Measurements from ENCODE around the gene TBX21. TPM values are rescaled to one million over a fixed set of nuclear protein-coding genes. Genes with fewer than 3 reads are reported as not detected.

Gene TBX21
- total RNA-seq, 4 donors from 2014 or later: 0.42 to 2.2 (median 0.61) TPM

DNA sequence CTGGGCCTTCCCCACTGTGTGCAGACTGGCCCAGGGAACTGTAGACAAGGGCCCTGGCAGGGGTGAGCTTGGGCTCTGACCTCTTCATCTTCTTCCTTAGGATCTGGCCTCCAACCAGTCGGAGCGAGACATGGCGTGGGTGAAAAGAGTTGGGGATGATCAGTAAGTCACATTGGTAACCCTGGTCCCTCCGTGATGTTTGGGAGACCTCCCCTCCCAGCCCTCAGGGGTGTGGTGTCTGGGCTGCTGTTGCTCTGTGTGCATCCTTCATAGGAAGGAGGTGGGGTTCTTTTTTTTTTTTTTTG lies 33.5 kb upstream of the TBX21 start:
- intact Hi-C loops (cut with DNase I): no loop called here
- H3K4me1 ChIP-seq: peaks cover 0 to 52% (median 36%) of the 10 kb centered on the region in 4 donors
- 89% methylated on average over 4 of the region's 4 CpGs for WGBS

DNA sequence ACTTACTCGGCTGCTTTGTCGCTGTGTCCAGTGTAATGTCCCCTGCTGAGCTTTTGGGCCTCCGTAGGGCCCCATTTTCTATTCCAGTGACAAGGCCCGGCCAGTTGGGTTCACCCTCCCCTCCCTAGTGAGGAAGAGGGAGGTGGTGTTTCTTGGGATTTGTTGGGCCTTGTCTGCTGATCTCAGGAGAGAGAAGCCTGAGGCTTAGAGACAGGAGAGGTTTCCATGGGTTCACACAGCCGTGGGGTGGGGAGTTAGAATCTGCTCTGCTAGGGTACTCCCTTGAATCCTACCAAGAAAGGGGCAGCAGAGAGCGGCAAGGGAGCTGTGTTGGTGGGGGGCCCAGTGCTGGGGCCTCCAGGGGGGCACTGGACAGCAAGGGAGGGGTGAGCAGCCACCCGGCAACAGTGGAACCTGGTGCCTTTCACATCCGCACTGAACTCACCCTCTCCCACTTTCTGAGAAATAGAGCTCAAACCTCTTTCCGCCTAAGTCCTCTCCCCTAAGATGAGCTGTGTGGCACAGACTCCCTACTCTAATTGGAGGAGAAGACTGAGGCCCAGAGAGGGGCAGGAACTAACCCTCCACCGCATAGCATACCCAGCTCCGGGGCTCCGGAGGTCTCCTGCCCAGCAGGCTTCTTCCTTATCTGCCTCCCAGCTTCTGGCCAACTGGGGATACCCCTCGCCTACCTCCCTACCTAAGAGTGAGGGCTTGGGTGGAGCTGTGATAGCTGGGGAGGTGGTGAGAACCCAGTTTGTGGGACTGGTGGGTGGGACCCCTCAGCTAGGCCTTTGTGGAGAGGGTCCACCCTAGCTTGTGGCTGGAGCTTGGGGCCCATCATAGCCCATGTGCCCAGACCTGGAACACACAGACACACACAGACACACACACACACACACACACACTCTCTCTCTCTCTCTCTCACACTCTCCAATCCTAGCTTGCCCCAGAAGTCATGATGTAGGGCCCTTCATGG lies 32.3 kb upstream of the TBX21 start:
- no peak for TF ChIP-seq POLR2A (IDR thresholded peaks at IDR 0.05; ENCODE audit: low read depth)
- peaks cover 8 to 53% (median 47%) of the 10 kb centered on the region in 4 donors for H3K36me3 ChIP-seq
- intact Hi-C loops (cut with DNase I): loop anchor here (10.0 kb wide), 2 partner anchors 84 to 194 kb away; partner anchors contain the start of gene SP2
- 92% methylated on average over 8 of the region's 13 CpGs for WGBS
- H3K27me3 ChIP-seq: no peaks in the 10 kb centered on the region
- DNase-seq (ENCODE audit: extremely low spot score): no peak
- no peak overlapping the region for H3K27ac ChIP-seq (replicated peaks in 1 of 4)
- no peaks in the 10 kb centered on the region for H3K9me3 ChIP-seq
- H3K4me1 ChIP-seq: peaks cover 5 to 47% (median 30%) of the 10 kb centered on the region in 4 donors
- H3K4me3 ChIP-seq: no peak overlapping the region

More for the DNA sequence above, 33.5 kb upstream of the TBX21 start:
- Histone ChIP-seq H3K36me3 (peaks cover 8 to 48% (median 39%) of the 10 kb centered on the region in 4 donors), H3K9me3 (no peaks in the 10 kb centered on the region), H3K27me3 (no peaks in the 10 kb centered on the region), H3K4me3 (no peak overlapping the region), H3K27ac (replicated peaks in 1 of 4) (no peak overlapping the region)
- TF ChIP-seq POLR2A (IDR thresholded peaks at IDR 0.05; ENCODE audit: low read depth): no peak
- no peak for TF ChIP-seq POLR2AphosphoS5 (IDR thresholded peaks at IDR 0.05)
- no peak for TF ChIP-seq EP300 (IDR thresholded peaks at IDR 0.05)
- TF ChIP-seq, protein P1, sequence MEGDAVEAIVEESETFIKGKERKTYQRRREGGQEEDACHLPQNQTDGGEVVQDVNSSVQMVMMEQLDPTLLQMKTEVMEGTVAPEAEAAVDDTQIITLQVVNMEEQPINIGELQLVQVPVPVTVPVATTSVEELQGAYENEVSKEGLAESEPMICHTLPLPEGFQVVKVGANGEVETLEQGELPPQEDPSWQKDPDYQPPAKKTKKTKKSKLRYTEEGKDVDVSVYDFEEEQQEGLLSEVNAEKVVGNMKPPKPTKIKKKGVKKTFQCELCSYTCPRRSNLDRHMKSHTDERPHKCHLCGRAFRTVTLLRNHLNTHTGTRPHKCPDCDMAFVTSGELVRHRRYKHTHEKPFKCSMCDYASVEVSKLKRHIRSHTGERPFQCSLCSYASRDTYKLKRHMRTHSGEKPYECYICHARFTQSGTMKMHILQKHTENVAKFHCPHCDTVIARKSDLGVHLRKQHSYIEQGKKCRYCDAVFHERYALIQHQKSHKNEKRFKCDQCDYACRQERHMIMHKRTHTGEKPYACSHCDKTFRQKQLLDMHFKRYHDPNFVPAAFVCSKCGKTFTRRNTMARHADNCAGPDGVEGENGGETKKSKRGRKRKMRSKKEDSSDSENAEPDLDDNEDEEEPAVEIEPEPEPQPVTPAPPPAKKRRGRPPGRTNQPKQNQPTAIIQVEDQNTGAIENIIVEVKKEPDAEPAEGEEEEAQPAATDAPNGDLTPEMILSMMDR (IDR thresholded peaks at IDR 0.05): no peak
- no peak for DNase-seq (ENCODE audit: extremely low spot score)

DNA sequence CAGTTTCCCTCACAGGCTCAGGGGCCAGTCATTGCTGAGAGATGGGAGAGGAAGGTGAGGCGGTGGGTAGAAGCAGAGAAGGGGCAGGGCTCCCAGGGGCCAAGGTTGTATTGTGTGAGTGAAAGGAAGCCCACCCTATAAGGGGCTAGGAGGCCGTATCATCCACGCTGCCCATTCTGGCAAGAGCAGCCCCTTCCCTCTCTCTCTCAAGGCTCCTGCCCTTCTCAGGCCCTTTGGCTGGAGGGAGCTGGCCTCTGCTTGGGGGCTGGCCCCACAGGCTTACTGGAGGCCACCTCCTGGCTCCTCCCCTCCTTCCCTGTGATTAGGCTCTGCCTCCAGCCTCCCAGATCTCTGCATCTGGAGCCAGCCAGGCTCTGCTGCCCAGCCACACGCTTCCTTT lies 31.4 kb upstream of the TBX21 start:
- Histone ChIP-seq H3K9me3 (no peaks in the 10 kb centered on the region), H3K4me1 (peaks cover 14 to 47% (median 33%) of the 10 kb centered on the region in 4 donors), H3K4me3 (no peak overlapping the region), H3K27ac (replicated peaks in 1 of 4) (no peak overlapping the region), H3K36me3 (peaks cover 8 to 52% (median 46%) of the 10 kb centered on the region in 4 donors), H3K27me3 (no peaks in the 10 kb centered on the region)
- WGBS: 92% methylated on average over 4 of the region's 4 CpGs
- intact Hi-C loops (cut with DNase I): loop anchor here (10.0 kb wide), 2 partner anchors 83 to 193 kb away; partner anchors contain the start of gene SP2
- TF ChIP-seq, protein P1 (IDR thresholded peaks at IDR 0.05): no peak
- TF ChIP-seq EP300 (IDR thresholded peaks at IDR 0.05) (no peak), POLR2AphosphoS5 (IDR thresholded peaks at IDR 0.05) (no peak), POLR2A (IDR thresholded peaks at IDR 0.05; ENCODE audit: low read depth) (no peak)
- DNase-seq (ENCODE audit: extremely low spot score): no peak

DNA sequence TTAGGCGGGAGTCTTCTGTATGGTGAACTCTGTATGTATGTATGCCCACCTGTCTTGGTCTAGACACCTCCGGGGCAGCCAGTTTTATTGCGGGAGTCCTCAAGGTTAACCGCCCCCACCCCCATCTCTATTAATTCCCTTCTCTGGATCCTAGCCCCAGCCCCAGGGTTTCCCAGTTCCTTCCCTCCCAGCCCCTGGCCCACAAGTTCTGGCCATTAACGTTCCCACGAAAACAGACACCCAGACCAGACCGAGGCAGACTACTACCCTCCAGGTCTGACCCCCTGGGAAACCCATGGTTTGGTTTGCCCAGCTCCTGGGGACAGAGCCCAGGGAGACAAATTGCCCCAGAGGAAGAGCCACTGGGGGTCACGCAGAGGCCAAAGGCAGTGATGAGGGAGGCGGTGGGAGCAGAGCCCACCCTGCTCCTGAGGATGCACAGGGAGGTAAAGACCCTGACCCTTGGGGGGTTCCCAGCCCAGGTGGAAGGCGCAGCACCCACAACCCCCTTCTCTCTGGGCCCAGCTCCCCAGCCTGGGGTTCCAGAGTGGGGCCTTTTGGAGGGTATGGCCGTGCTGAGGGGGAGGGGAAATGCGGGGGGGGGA lies 30.5 kb upstream of the TBX21 start:
- intact Hi-C loops (cut with DNase I): loop anchor here (10.0 kb wide), 2 partner anchors 82 to 192 kb away; partner anchors contain the start of gene SP2
- Histone ChIP-seq H3K27ac (replicated peaks in 1 of 4) (no peak overlapping the region), H3K36me3 (peaks cover 8 to 45% (median 38%) of the 10 kb centered on the region in 4 donors), H3K4me1 (peaks cover 22 to 51% (median 39%) of the 10 kb centered on the region in 4 donors), H3K4me3 (no peak overlapping the region), H3K27me3 (no peaks in the 10 kb centered on the region), H3K9me3 (no peaks in the 10 kb centered on the region)
- no peak for DNase-seq (ENCODE audit: extremely low spot score)
- TF ChIP-seq, protein P1 (IDR thresholded peaks at IDR 0.05): no peak
- TF ChIP-seq EP300 (IDR thresholded peaks at IDR 0.05) (no peak), POLR2A (IDR thresholded peaks at IDR 0.05; ENCODE audit: low read depth) (no peak), POLR2AphosphoS5 (IDR thresholded peaks at IDR 0.05) (no peak)
- 76% methylated on average over 9 of the region's 12 CpGs for WGBS

DNA sequence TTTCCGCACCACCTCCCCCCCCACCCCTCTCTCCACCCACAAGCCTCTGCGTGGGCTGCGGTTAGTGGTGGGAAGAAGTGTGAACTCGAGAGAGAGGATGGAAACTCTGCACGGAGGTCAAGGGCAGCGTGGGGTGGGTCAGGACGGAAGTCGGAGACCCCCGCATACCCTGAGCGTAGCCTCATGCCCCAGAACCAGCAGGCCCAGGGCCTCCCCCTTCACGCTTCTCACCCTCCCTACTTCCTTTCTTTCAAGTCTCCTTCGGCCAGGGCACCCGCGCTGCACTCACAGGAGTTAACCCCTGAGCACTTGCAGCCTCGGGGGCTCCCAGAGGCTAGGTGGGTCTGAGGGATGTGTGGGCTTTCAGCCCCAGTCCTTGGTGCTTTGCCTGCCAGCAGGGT lies 29.8 kb upstream of the TBX21 start:
- Histone ChIP-seq H3K27ac (replicated peaks in 1 of 4) (no peak overlapping the region), H3K4me3 (no peak overlapping the region), H3K4me1 (peaks cover 27 to 58% (median 45%) of the 10 kb centered on the region in 4 donors), H3K36me3 (peaks cover 8 to 48% (median 36%) of the 10 kb centered on the region in 4 donors), H3K9me3 (no peaks in the 10 kb centered on the region), H3K27me3 (no peaks in the 10 kb centered on the region)
- intact Hi-C loops (cut with DNase I): loop anchor here (10.0 kb wide), 2 partner anchors 82 to 192 kb away; partner anchors contain the start of gene SP2
- TF ChIP-seq EP300 (IDR thresholded peaks at IDR 0.05) (no peak), POLR2A (IDR thresholded peaks at IDR 0.05; ENCODE audit: low read depth) (no peak), POLR2AphosphoS5 (IDR thresholded peaks at IDR 0.05) (no peak)
- TF ChIP-seq, protein P1 (IDR thresholded peaks at IDR 0.05): no peak
- no peak for DNase-seq (ENCODE audit: extremely low spot score)
- 74% methylated on average over 15 of the region's 15 CpGs for WGBS
